Naive thymus-derived CD4-positive, alpha-beta T cell (primary cell): ENCODE measurements around the gene HNRNPUL1. TPM values are rescaled to one million over a fixed set of nuclear protein-coding genes. Genes with fewer than 3 reads are reported as not detected.

ENCODE experiments used
- ATAC-seq: fragments of 150-1000 bp; cut with Tn5 transposase; 2 replicates; pipeline ENCODE4 v1.10.0; 2021; ENCODE audit warnings: mild to moderate bottlenecking, moderate library complexity
- CTCF ChIA-PET: fragments of 350-600 bp; sonication (Branson Sonifier 250); formaldehyde crosslinking; loops from one replicate; lab custom pipeline; 2021; ENCODE audit warnings: antibody characterized with exemption; lab: Charles Lee
- POLR2A ChIA-PET: fragments of 350-600 bp; sonication (Branson Sonifier 250); formaldehyde crosslinking; loops from one replicate; lab custom pipeline; 2021; ENCODE audit warnings: antibody characterized with exemption, inconsistent platforms; lab: Charles Lee
- DNase-seq, 9 donors: peaks; one replicate each; pipeline versions ENCODE4 v3.0.0 to v3.0.0-alpha.2; 2020 to 2022; ENCODE audit warnings: mixed read lengths in 1 of 9
- H3K27ac ChIP-seq: one replicate; pipeline ENCODE4 v1.7.0; 2013; ENCODE audit warnings: mild to moderate bottlenecking, low read depth, low read length, moderate library complexity
- H3K27me3 ChIP-seq, 2 donors: one replicate each; pipeline ENCODE4 v1.7.0; 2013; ENCODE audit warnings: low read length in 2 of 2, mild to moderate bottlenecking in 2 of 2, moderate library complexity in 2 of 2; ENCODE audit not compliant: control insufficient read depth in 2 of 2, insufficient read depth in 2 of 2
- H3K36me3 ChIP-seq, 3 experiments: 1 replicate in 2 of 3; 2 replicates in 1 of 3; pipeline ENCODE4 v1.7.0; 2013; ENCODE audit warnings: low read length in 3 of 3, mild to moderate bottlenecking in 3 of 3, moderate library complexity in 1 of 3; ENCODE audit not compliant: insufficient read depth in 3 of 3, control insufficient read depth in 2 of 3
- H3K4me1 ChIP-seq, 2 donors: one replicate each; pipeline ENCODE4 v1.7.0; 2013; ENCODE audit warnings: low read length in 2 of 2, mild to moderate bottlenecking in 2 of 2, moderate library complexity in 1 of 2; ENCODE audit not compliant: control insufficient read depth in 2 of 2, insufficient read depth in 2 of 2
- H3K4me3 ChIP-seq: 2 replicates; pipeline ENCODE4 v1.7.0; 2013; ENCODE audit warnings: mild to moderate bottlenecking, low read length
- H3K9me3 ChIP-seq, 3 experiments: 1 replicate in 2 of 3; 2 replicates in 1 of 3; pipeline ENCODE4 v1.7.0; 2013; ENCODE audit warnings: low read length in 3 of 3; ENCODE audit not compliant: control insufficient read depth in 2 of 3
- H3K27ac Mint-ChIP-seq, 9 donors: one replicate each; pipeline ENCODE4 v1.8.0; 2020 to 2022; ENCODE audit warnings: mixed read lengths in 9 of 9, mild to moderate bottlenecking in 8 of 9, moderate library complexity in 5 of 9, inconsistent platforms in 2 of 9
- H3K27me3 Mint-ChIP-seq, 5 donors: one replicate each; pipeline ENCODE4 v1.8.0; 2021 to 2022; ENCODE audit warnings: mixed read lengths in 5 of 5, mild to moderate bottlenecking in 1 of 5
- H3K36me3 Mint-ChIP-seq, 5 donors: one replicate each; pipeline ENCODE4 v1.8.0; 2020 to 2022; ENCODE audit warnings: mixed read lengths in 5 of 5, mild to moderate bottlenecking in 3 of 5, inconsistent platforms in 1 of 5
- H3K4me1 Mint-ChIP-seq, 7 donors: one replicate each; pipeline ENCODE4 v1.8.0; 2020 to 2022; ENCODE audit warnings: mixed read lengths in 7 of 7, mild to moderate bottlenecking in 3 of 7, inconsistent platforms in 1 of 7
- H3K4me3 Mint-ChIP-seq, 10 donors: one replicate each; pipeline ENCODE4 v1.8.0; 2020 to 2022; ENCODE audit warnings: mild to moderate bottlenecking in 10 of 10, mixed read lengths in 10 of 10, moderate library complexity in 6 of 10, inconsistent platforms in 2 of 10
- H3K9me3 Mint-ChIP-seq, 11 donors: one replicate each; pipeline ENCODE4 v1.8.0; 2020 to 2022; ENCODE audit warnings: mixed read lengths in 11 of 11, mild to moderate bottlenecking in 4 of 11, inconsistent platforms in 1 of 11, moderate library complexity in 1 of 11
- intact Hi-C, 2 donors: fragments of 100-400 bp; cut with micrococcal nuclease; formaldehyde crosslinking; loops; one replicate each; pipeline ENCODE4 v1.15.1; 2023
- polyA plus RNA-seq, 2 donors: library from polyadenylated mRNA; unstranded; fragments of 300-500 nt; fragmentation: Illumina TruSeq; gene quantifications; one replicate each; pipeline ENCODE4 v1.2.3, GENCODE V29; 2021
- total RNA-seq, 6 experiments: library from RNA in 5 of 6; stranded (reverse) in 5 of 6; gene quantifications; 1 replicate in 5 of 6; 2 replicates in 1 of 6; pipeline ENCODE4 v1.2.3 and lab custom pipeline; 2021 to 2026

Gene HNRNPUL1
- total and polyA plus RNA-seq, 7 experiments from 2014 or later, result 51.4 to 319 (median 270) TPM

GRCh38 chr19:41295499-41295898, 31.3 kb downstream of the HNRNPUL1 start:
- Mint-ChIP-seq H3K9me3 (peaks cover 0 to 2% (median 0%) of the 10 kb centered on the region in 11 donors), H3K4me1 (peaks cover 41 to 65% (median 60%) of the 10 kb centered on the region in 7 donors), H3K27me3 (no peaks in the 10 kb centered on the region), H3K4me3 (peak overlapping the region in 1 of 10 donors; percentile 27), H3K36me3 (peaks cover 8 to 69% (median 46%) of the 10 kb centered on the region in 5 donors), H3K27ac (peak overlapping the region in 6 of 9 donors; percentile 28 to 99 (median 89))
- ATAC-seq (no peak), DNase-seq (no peak)
- H3K4me3 ChIP-seq, result no peak overlapping the region
- no peaks in the 10 kb centered on the region for H3K27me3 ChIP-seq
- peaks cover 40 to 45% of the 10 kb centered on the region in 2 donors for H3K4me1 ChIP-seq
- H3K9me3 ChIP-seq, result no peaks in the 10 kb centered on the region
- peaks cover 48 to 88% (median 59%) of the 10 kb centered on the region in 3 experiments for H3K36me3 ChIP-seq
- intact Hi-C loops, result no loop called here
- POLR2A ChIA-PET, result interaction anchor here (1.0 to 1.8 kb wide), 4 partner anchors 8 to 33 kb away, joined by 3 to 5 read pairs (median 4); no protein-coding TSS in a partner anchor
- CTCF ChIA-PET, result no interaction called here
- no peak overlapping the region for H3K27ac ChIP-seq

- Mint-ChIP-seq H3K27me3 (no peaks in the 10 kb centered on the region), H3K4me1 (peaks cover 50 to 72% (median 68%) of the 10 kb centered on the region in 7 donors), H3K27ac (peak overlapping the region; percentile 71 to 99 (median 87)), H3K4me3 (peak overlapping the region in 1 of 10 donors; percentile 27), H3K36me3 (peaks cover 8 to 70% (median 43%) of the 10 kb centered on the region in 5 donors), H3K9me3 (peaks cover 0 to 2% (median 0%) of the 10 kb centered on the region in 11 donors)
- intact Hi-C loops, result no loop called here
- POLR2A ChIA-PET, result interaction anchor here (1.1 to 15.1 kb wide), 2 partner anchors 12 to 33 kb away, joined by 4 to 339 read pairs; partner anchors contain the start of gene HNRNPUL1
- CTCF ChIA-PET, result no interaction called here
- H3K4me3 ChIP-seq, result no peak overlapping the region
- peak overlapping the region; percentile 74 for H3K27ac ChIP-seq
- ATAC-seq (no peak), DNase-seq (no peak)
- no peaks in the 10 kb centered on the region for H3K27me3 ChIP-seq
- peaks cover 43 to 86% (median 57%) of the 10 kb centered on the region in 3 experiments for H3K36me3 ChIP-seq
- peaks cover 49 to 55% of the 10 kb centered on the region in 2 donors for H3K4me1 ChIP-seq
- H3K9me3 ChIP-seq, result no peaks in the 10 kb centered on the region
These were observed 32.3 kb downstream of the HNRNPUL1 start for GRCh38 chr19:41296433-41296871.

- intact Hi-C loops, result loop anchor here in 1 of 2 donors (1.0 kb wide), 1 partner anchor 10 kb away; no protein-coding TSS in a partner anchor
- Mint-ChIP-seq H3K27ac (peak overlapping the region; percentile 71 to 99 (median 91)), H3K27me3 (no peaks in the 10 kb centered on the region), H3K36me3 (peaks cover 8 to 72% (median 40%) of the 10 kb centered on the region in 5 donors), H3K4me1 (peaks cover 60 to 84% (median 77%) of the 10 kb centered on the region in 7 donors), H3K4me3 (peak overlapping the region in 9 of 10 donors; percentile 5 to 95 (median 23)), H3K9me3 (peaks cover 0 to 2% (median 0%) of the 10 kb centered on the region in 11 donors)
- POLR2A ChIA-PET, result interaction anchor here (0.9 to 15.1 kb wide), 7 partner anchors 9 to 93 kb away, joined by 3 to 339 read pairs (median 4); partner anchors contain the start of gene HNRNPUL1
- Histone ChIP-seq H3K36me3 (peaks cover 31 to 83% (median 45%) of the 10 kb centered on the region in 3 experiments), H3K4me3 (no peak overlapping the region), H3K27ac (peak overlapping the region; percentile 74), H3K9me3 (no peaks in the 10 kb centered on the region), H3K27me3 (no peaks in the 10 kb centered on the region), H3K4me1 (peaks cover 61 to 68% of the 10 kb centered on the region in 2 donors)
- CTCF ChIA-PET, result interaction anchor here (0.7 to 2.0 kb wide), 6 partner anchors 9 to 93 kb away, joined by 3 to 10 read pairs (median 4); no protein-coding TSS in a partner anchor
- DNase-seq, result no peak
- peak; percentile 48 for ATAC-seq
These were observed 33.6 kb downstream of the HNRNPUL1 start for GRCh38 chr19:41297628-41298347.

GRCh38 chr19:41298348-41298964, 34.3 kb downstream of the HNRNPUL1 start:
- Mint-ChIP-seq H3K27ac (peak overlapping the region; percentile 71 to 99 (median 91)), H3K27me3 (no peaks in the 10 kb centered on the region), H3K4me3 (peak overlapping the region in 7 of 10 donors; percentile 9 to 95 (median 38)), H3K9me3 (peaks cover 0 to 2% (median 0%) of the 10 kb centered on the region in 11 donors), H3K36me3 (peaks cover 8 to 73% (median 44%) of the 10 kb centered on the region in 5 donors), H3K4me1 (peaks cover 63 to 91% (median 82%) of the 10 kb centered on the region in 7 donors)
- Histone ChIP-seq H3K9me3 (no peaks in the 10 kb centered on the region), H3K27ac (peak overlapping the region; percentile 74), H3K36me3 (peaks cover 28 to 82% (median 40%) of the 10 kb centered on the region in 3 experiments), H3K4me3 (no peak overlapping the region), H3K4me1 (peaks cover 68 to 75% of the 10 kb centered on the region in 2 donors), H3K27me3 (no peaks in the 10 kb centered on the region)
- intact Hi-C loops, result loop anchor here in 1 of 2 donors (1.0 kb wide), 1 partner anchor 9 kb away; no protein-coding TSS in a partner anchor
- ChIA-PET POLR2A (interaction anchor here (0.9 to 15.1 kb wide), 6 partner anchors 9 to 94 kb away, joined by 3 to 339 read pairs (median 4); partner anchors contain the start of gene HNRNPUL1), CTCF (interaction anchor here (0.6 to 2.0 kb wide), 6 partner anchors 8 to 94 kb away, joined by 3 to 10 read pairs (median 3); no protein-coding TSS in a partner anchor)
- DNase-seq, result no peak
- peak; percentile 63 for ATAC-seq

GRCh38 chr19:41299046-41299754, 35.0 kb downstream of the HNRNPUL1 start:
- POLR2A ChIA-PET, result interaction anchor here (0.7 to 15.1 kb wide), 6 partner anchors 8 to 95 kb away, joined by 3 to 339 read pairs (median 4); partner anchors contain the start of gene HNRNPUL1
- DNase-seq, result no peak

More at GRCh38 chr19:41299046-41299754, 35.0 kb downstream of the HNRNPUL1 start:
- Histone ChIP-seq H3K27me3 (no peaks in the 10 kb centered on the region), H3K4me3 (no peak overlapping the region), H3K9me3 (no peaks in the 10 kb centered on the region), H3K4me1 (peaks cover 75 to 82% of the 10 kb centered on the region in 2 donors), H3K36me3 (peaks cover 27 to 82% (median 37%) of the 10 kb centered on the region in 3 experiments), H3K27ac (peak overlapping the region; percentile 74)
- CTCF ChIA-PET, result interaction anchor here (0.6 to 2.0 kb wide), 3 partner anchors 9 to 95 kb away, joined by 3 to 10 read pairs (median 3); no protein-coding TSS in a partner anchor
- Mint-ChIP-seq H3K36me3 (peaks cover 9 to 74% (median 45%) of the 10 kb centered on the region in 5 donors), H3K27me3 (no peaks in the 10 kb centered on the region), H3K9me3 (peaks cover 0 to 3% (median 0%) of the 10 kb centered on the region in 11 donors), H3K4me1 (peaks cover 66 to 99% (median 89%) of the 10 kb centered on the region in 7 donors), H3K27ac (peak overlapping the region; percentile 74 to 99 (median 91)), H3K4me3 (peak overlapping the region in 7 of 10 donors; percentile 23 to 95 (median 53))
- ATAC-seq, result no peak
- intact Hi-C loops, result loop anchor here in 1 of 2 donors (1.0 kb wide), 1 partner anchor 8 kb away; no protein-coding TSS in a partner anchor
